NCI-H2029 (cell line): ENCODE results near the gene ENKD1.

Source experiments
- DNase-seq: peaks from one replicate; lab custom pipeline; 2025; lab: John Stamatoyannopoulos, UW

Gene ENKD1

GRCh38 chr16:67678354-67679023, 11.9 kb upstream of the ENKD1 start:
- no peak for DNase-seq

- no peak for DNase-seq
These were observed 11.2 kb upstream of the ENKD1 start for GRCh38 chr16:67677712-67678111.

- DNase-seq: no peak
These were observed 10.4 kb upstream of the ENKD1 start for GRCh38 chr16:67676939-67677338.

- DNase-seq: no peak
These were observed 10.0 kb upstream of the ENKD1 start for GRCh38 chr16:67676516-67676915.

- no peak for DNase-seq
These were observed 9.4 kb upstream of the ENKD1 start for GRCh38 chr16:67675999-67676398.

DNA sequence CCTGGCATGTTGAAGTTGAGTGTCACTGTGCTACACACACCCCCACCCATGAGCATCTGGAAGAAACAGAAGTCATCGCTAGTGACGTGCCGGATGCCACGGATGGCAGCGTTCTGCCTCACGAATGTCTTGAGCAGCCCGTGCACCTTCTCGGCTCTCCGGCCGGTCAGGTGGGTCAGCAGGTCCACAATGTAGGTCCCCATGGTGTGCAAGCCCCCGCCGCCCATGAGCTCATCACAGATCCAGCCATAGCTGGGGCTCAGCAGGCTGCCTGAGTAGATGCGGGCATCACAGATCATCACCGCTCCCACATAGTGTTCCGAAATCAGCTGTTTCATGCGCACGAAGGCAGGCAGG, 9.0 kb upstream of the ENKD1 start:
- no peak for DNase-seq

DNA sequence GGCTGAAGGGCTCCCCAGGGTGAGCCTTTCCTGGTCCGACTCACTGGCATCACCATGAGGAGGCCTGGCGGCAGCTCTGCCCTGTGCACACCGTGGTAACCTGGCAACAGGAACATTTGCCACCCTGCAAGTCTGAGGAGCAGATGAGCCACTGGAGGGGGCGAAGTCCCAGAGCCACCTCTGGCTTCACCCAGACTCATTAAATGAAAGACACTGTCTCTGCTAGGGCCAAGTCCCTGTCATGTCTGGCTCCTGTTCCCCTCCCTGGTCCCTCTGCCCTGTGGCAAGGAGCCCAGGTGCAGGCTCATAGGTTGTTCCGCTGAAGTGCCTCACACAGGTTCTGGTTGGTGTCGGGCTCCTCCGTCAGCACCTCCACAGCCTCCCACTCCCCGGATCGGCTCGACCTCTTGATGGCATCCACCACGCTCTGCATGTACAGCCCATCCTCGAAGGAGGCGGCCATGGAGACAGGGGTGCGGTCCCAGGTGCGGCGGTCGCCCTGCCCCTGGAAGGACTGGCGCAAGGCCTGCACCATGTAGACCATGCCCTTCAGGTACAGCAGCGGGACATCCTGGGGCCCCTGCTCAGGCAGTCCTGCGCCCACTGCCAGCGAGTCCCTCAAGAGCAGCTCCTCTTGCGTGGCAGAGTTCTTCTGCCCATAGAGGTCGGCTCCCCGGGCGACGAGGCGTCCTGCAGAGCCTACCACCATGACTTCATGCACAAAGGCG, 8.5 kb upstream of the ENKD1 start:
- DNase-seq: no peak

DNA sequence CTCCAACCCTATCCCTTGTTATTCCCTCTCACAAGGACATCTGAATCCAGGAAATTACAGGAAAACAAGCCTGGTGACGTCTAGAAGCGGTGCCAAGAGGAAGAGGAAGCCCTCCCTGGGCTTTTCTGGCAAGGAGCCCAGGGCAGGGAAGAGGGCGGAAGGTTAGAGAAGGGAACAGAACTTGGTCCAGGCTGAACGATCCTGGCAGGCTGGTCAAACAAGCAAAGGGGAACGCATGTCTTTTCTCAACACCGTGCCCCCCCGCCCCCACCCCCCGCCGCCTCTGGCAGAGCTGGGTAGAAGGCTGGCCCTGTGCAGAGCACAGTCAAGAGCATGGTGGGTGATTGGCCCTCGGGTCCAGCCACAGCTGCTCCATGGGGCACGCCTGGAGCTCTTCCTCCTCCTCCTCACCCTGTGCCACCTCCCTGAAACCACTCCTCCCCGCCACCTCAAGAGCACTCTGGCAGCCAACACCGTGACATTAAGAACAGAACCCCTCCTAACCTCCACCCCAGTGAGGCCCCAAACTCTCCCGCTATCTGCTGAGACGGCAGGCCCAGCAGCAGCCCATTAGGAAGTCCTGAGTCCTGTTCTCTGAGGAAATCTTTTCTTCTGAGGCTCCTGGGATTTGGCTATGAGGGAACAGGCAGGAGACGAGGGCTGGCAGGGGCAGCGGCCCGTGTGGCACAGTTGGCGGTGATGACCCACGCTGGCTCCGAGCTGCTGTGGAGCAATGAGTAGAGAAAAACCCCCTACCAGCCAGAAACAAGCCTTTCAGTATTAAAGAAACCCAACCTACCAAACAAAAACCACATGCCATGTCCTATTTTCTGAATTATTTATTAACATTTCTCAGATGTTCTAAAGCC, 7.4 kb upstream of the ENKD1 start:
- DNase-seq: peak; percentile 47

DNA sequence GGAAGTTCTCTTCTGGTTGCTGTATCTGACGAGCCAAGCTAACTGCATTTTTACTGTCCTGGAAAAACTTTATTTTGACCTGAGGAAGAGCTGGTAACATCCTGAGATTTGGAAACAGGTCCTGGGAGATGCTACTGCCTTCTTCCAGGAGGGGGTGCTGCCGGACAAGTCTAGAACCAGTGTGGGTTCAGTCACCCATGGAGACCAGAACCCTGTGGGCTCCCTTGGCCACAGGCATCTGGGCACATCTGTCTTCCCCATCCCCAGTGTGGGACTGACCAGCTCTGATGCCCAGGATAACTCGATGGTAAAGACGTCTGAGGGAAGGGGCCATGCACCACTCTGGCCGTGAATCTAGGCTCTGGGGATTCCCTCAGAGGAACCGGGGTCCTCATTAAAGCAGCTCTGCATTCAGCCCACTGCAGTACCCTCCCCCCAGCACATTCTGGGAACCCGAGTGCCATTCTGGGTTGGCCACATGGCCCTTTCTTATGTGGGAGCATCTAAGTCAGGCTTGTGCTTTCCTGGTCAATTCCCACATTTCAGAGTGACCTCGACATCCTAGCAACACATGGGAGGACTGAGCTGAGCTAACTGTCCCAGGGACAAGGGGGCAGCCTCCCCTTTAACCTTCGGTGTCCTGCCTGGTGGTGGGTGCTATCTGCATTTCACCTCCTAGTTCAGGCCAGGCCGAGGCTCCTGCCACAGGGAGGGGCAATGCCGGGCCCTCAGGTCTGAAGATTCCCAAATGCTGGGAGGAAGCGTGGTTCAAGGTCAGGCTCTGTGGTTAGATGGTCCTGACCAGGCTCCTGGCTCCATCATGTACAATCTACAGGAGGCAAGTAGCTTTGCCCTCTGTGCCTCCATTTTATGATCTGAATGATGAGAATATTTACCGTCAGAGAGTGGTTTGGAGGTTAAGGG, 6.5 kb upstream of the ENKD1 start:
- DNase-seq: no peak

DNA sequence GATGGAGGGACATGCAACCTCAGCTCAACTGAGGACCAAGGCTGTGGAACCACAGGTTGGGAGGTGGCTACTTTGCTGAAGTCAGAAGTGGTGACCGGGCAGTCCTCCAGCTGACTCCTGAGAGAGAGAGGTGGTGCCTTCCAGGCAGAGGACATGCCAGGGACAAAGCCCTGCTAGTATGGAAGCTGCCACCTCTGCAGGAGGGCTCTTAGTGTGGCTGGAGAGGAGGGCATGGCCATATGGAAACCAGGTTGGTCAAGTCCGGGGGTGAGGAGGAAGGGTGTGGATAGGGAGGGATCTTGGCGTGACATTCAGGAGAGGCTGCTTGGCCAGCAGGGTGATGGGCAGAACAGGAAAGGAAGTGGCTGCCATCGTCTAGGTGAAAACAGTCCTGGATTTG, 5.8 kb upstream of the ENKD1 start:
- no peak for DNase-seq

DNA sequence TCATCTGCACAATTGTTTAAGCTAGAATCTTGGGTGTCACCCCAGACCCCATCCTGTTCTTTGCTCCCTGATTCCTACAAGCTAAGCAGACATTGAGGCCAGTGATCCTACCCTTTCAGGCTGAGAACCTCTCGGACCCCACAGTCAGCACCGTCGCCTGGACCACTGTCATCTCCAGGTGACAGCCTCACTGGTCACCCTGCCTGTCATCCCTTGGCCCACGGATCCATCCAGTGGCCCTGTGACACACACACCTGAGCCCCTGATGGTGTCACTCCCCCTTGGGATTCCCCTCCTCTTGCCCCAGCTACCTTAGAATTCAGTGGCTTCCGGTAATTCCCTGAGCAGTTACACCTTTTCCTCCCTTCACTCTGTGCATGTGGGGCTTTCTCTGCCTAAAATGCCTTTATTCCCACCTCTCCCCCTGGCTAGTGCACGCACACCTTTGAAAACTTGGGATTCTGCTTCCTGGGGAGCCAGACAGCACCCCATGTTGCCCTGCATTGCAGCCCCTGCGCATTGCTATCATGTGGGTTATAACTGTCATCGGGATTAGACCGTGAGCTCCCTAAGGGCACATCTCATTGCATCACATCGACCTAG, 3.0 kb upstream of the ENKD1 start:
- DNase-seq: no peak

DNA sequence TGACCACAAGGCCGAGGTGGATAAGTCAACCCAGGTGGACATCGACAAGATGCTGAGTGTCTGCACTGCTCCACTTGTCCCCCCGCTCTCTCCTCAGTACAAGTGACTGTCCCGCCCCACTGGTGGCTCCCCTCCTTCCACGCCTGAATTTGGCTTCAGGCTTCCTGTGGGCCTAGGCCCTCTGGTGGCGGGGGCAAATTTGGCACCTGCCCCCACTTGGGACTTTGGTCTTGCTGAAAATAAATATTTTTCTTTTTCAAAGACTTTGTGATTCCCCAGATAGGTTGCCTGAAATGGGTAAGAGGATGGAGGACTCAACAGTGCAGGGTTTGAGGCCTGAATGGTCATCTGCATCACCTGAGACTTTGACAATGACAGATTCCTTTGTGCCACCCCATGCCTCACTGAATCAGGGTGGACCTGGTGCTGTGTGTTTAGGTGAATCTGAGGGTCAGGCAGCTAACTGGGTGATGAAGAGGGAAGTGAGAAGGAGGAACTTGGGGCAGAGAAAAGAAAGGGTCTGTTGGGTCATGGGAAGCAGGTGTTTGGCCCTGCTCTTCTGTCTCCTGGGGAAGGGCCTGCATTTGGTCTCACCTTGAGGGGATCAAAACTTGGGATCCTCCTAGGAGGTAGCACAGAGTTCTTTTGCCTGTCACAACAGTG, 2.1 kb upstream of the ENKD1 start:
- DNase-seq: no peak

DNA sequence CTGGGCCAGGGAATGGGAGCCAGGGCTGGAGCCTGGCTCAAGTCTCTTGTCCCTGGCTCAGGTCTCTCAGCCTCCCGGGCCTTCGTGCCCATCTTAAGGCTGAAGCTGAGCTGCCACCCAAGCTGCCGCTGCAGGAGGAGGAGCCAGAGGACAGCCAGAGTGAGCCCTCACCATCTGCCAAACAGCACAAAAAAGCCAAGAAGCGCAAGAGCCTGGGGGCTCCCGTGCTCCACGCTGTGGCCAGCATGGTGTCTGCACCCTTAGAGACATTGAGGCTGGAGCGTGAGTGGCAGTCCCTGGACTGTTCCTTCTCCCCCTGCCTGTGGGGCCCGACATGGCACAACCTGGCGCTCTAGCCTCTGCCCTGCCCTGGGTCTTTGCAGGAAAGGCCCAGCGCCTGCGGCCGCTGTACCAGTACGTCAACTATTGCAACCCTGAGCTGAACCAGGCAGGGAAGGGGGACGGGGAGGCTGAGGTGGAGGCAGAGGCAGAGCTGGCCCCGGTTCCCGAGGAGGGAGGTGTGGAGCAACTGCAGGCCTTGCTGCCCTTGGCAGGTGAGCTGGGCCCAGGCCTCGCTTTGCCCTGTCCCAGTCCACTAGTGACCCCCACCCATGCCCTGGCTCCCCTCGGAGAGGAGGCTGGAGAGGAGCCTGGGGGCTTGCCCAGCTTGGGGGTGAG, 1.4 kb upstream of the ENKD1 start:
- DNase-seq: peak; percentile 66

- DNase-seq: no peak
These were observed 885 bp upstream of the ENKD1 start for GRCh38 chr16:67667453-67667816.

- DNase-seq: no peak
These were observed 458 bp downstream of the ENKD1 start for GRCh38 chr16:67666032-67666551.

DNA sequence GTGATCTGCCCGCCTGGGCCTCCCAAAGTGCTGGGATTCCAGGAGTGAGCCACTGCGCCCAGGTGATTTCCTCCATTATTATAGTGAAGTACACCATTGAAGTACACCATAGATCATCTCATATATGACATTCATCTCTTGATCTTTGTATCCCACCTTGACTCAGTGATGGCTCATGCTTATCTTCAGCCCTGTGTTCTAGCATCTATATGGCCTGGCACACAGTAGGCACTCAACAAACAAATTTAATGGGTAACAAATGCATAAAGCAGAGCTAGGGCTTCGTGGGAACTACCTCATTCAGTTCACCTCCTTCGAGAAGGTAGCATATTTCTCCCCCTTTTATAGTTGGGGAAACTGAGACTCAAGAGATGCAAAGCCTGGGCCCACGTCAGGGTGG, 952 bp downstream of the ENKD1 start:
- no peak for DNase-seq

GRCh38 chr16:67664871-67665270, 1.7 kb downstream of the ENKD1 start:
- no peak for DNase-seq

- no peak for DNase-seq
These were observed 2.3 kb downstream of the ENKD1 start for GRCh38 chr16:67664258-67664657.

- DNase-seq: no peak
These were observed 2.7 kb downstream of the ENKD1 start for GRCh38 chr16:67663877-67664222.

- DNase-seq: no peak
These were observed 3.2 kb downstream of the ENKD1 start for GRCh38 chr16:67663151-67663876.
